ENCODE measurements around the gene CLIC4. TPM values are rescaled to one million over a fixed set of nuclear protein-coding genes. Genes with fewer than 3 reads are reported as not detected.

Gene CLIC4
- total and polyA plus RNA-seq, 2 of the 8 experiments (the other 6 are each of a cell fraction or from before 2014, with no cell fraction given) = 77.5 to 293 TPM

GRCh38 chr1:24846671-24847070 lies 101.4 kb downstream of the CLIC4 start:
- Histone ChIP-seq H4K8ac (ENCODE audit: extremely low read depth, insufficient read depth, low read length) (no peak overlapping the region), H3K9ac (replicated peaks in 1 of 4; ENCODE audit: extremely low read depth in 1 of 4, low read depth in 3 of 4, low read length in 3 of 4) (no peak overlapping the region), H3K18ac (ENCODE audit: extremely low read depth, low read length) (no peak overlapping the region), H3K23ac (ENCODE audit: insufficient read length) (no peak overlapping the region), H2AFZ (ENCODE audit: low read length) (no peak overlapping the region), H3K56ac (replicated peaks; ENCODE audit: insufficient read length, low read depth, low read length) (no peak overlapping the region), H3K79me1 (ENCODE audit: low read depth, low read length) (no peaks in the 10 kb centered on the region), H3K4me3 (ENCODE audit: extremely low read depth in 1 of 4, insufficient read depth in 2 of 4, low read depth in 3 of 4, low read length in 4 of 4) (no peak overlapping the region), H3K36me3 (ENCODE audit: control insufficient read depth in 2 of 4, insufficient read depth in 4 of 4, low read length in 3 of 4) (peaks cover 0 to 15% (median 4%) of the 10 kb centered on the region in 4 experiments; a peak in 4 of 8 replicates), H3K4ac (replicated peaks; ENCODE audit: insufficient read length, low read depth, low read length) (no peak overlapping the region), H4K5ac (ENCODE audit: insufficient read length, low read depth, low read length) (no peak overlapping the region), H2AK5ac (ENCODE audit: low read depth, low read length) (no peak overlapping the region), H3K27me3 (replicated peaks in 1 of 4; ENCODE audit: control insufficient read depth in 3 of 4, extremely low read depth in 1 of 4, insufficient read depth in 3 of 4, low read length in 3 of 4) (peaks cover 0 to 13% (median 6%) of the 10 kb centered on the region in 4 experiments; a peak in 4 of 7 replicates), H3K79me2 (ENCODE audit: control insufficient read depth in 1 of 2, insufficient read depth in 2 of 2, low read length in 2 of 2) (no peaks in the 10 kb centered on the region), H2BK20ac (ENCODE audit: low read length) (no peak overlapping the region), H3K4me2 (ENCODE audit: insufficient read depth in 1 of 2, low read depth in 2 of 2, low read length in 2 of 2) (no peak overlapping the region), H2BK12ac (ENCODE audit: low read depth, low read length) (no peak overlapping the region), H3K14ac (ENCODE audit: insufficient read length) (no peak overlapping the region), H4K20me1 (replicated peaks in 1 of 2; ENCODE audit: control insufficient read depth in 1 of 2, insufficient read depth in 2 of 2, low read length in 2 of 2) (peaks cover 2 to 5% of the 10 kb centered on the region in 2 experiments), H3K9me3 (ENCODE audit: insufficient read depth in 2 of 2, low read depth in 1 of 2, low read length in 1 of 2) (no peaks in the 10 kb centered on the region), H3K27ac (ENCODE audit: low read depth, low read length) (no peak overlapping the region), H2BK120ac (replicated peaks; ENCODE audit: low read depth, low read length) (no peak overlapping the region), H3K4me1 (replicated peaks in 1 of 4; ENCODE audit: control insufficient read depth in 3 of 4, insufficient read depth in 4 of 4, low read length in 3 of 4) (peaks cover 0 to 2% (median 0%) of the 10 kb centered on the region in 4 experiments; a peak in 2 of 7 replicates), H3K23me2 (ENCODE audit: low read depth, low read length) (peaks cover 7% of the 10 kb centered on the region; the same call in 1 of the 2 replicates), H4K91ac (replicated peaks; ENCODE audit: insufficient read length, low read length) (no peak overlapping the region), H2BK15ac (ENCODE audit: low read length) (no peak overlapping the region), H2BK5ac (ENCODE audit: low read depth, low read length) (no peak overlapping the region)
- no peak for FAIRE-seq
- 90% methylated on average over 4 of the region's 4 CpGs; no CpG with 5 or more reads in 1 of the 2 experiments for WGBS, 2 experiments (ENCODE audit: extremely low coverage in 1 of 2, insufficient coverage in 1 of 2, insufficient read length in 1 of 2, insufficient replicate concordance in 2 of 2, low coverage in 1 of 2, low lambda C conversion rate in 2 of 2, missing lambda C conversion rate in 1 of 2)
- no peak for DNase-seq (ENCODE audit: low read depth in 1 of 2, low spot score in 2 of 2)
- POLR2A ChIA-PET (ENCODE audit: partially characterized antibody) = interaction anchor here (0.6 kb wide), 1 partner anchor 91 kb away, joined by 3 read pairs; no protein-coding TSS in a partner anchor
- CTCF ChIA-PET (ENCODE audit: partially characterized antibody) = interaction anchor here (1.6 to 11.9 kb wide), 7 partner anchors 11 to 359 kb away, joined by 6 to 69 read pairs (median 10); no protein-coding TSS in a partner anchor
- no peak for TF ChIP-seq NRF1 (IDR thresholded peaks at IDR 0.05; ENCODE audit: low read depth, low read length)
- TF ChIP-seq YY1 (IDR thresholded peaks at IDR 0.05; ENCODE audit: low read depth, low read length) = no peak
- TF ChIP-seq, protein P1, sequence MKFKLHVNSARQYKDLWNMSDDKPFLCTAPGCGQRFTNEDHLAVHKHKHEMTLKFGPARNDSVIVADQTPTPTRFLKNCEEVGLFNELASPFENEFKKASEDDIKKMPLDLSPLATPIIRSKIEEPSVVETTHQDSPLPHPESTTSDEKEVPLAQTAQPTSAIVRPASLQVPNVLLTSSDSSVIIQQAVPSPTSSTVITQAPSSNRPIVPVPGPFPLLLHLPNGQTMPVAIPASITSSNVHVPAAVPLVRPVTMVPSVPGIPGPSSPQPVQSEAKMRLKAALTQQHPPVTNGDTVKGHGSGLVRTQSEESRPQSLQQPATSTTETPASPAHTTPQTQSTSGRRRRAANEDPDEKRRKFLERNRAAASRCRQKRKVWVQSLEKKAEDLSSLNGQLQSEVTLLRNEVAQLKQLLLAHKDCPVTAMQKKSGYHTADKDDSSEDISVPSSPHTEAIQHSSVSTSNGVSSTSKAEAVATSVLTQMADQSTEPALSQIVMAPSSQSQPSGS (IDR thresholded peaks at IDR 0.05; ENCODE audit: low read length) = no peak
- TF ChIP-seq SIX5 (IDR thresholded peaks at IDR 0.05; ENCODE audit: low read depth, low read length) = no peak
- TF ChIP-seq, protein P2, sequence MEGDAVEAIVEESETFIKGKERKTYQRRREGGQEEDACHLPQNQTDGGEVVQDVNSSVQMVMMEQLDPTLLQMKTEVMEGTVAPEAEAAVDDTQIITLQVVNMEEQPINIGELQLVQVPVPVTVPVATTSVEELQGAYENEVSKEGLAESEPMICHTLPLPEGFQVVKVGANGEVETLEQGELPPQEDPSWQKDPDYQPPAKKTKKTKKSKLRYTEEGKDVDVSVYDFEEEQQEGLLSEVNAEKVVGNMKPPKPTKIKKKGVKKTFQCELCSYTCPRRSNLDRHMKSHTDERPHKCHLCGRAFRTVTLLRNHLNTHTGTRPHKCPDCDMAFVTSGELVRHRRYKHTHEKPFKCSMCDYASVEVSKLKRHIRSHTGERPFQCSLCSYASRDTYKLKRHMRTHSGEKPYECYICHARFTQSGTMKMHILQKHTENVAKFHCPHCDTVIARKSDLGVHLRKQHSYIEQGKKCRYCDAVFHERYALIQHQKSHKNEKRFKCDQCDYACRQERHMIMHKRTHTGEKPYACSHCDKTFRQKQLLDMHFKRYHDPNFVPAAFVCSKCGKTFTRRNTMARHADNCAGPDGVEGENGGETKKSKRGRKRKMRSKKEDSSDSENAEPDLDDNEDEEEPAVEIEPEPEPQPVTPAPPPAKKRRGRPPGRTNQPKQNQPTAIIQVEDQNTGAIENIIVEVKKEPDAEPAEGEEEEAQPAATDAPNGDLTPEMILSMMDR (IDR thresholded peaks at IDR 0.05; ENCODE audit: control extremely low read depth in 1 of 3, insufficient read depth in 1 of 3, low read depth in 1 of 3, low read length in 3 of 3) = no peak
- TF ChIP-seq POLR2A (IDR thresholded peaks at IDR 0.05; ENCODE audit: control extremely low read depth in 1 of 2, low read depth in 2 of 2, low read length in 2 of 2) = no peak
- no peak for TF ChIP-seq HDAC2 (IDR thresholded peaks at IDR 0.05; ENCODE audit: borderline replicate concordance in 1 of 2, low read depth in 2 of 2, low read length in 2 of 2)
- TF ChIP-seq NANOG (IDR thresholded peaks at IDR 0.05; ENCODE audit: insufficient read depth, low read depth, low read length, poor library complexity, severe bottlenecking) = no peak
